Loucy (cell line): Measurements from ENCODE around the gene TMEM190.

Source experiments
- H2AFZ ChIP-seq: fragments of 200-600 bp; sonication (generic); 2 replicates; pipeline ENCODE4 v1.6.0; 2016; ENCODE audit warnings: antibody characterized with exemption, mild to moderate bottlenecking, low read length, moderate library complexity
- H3F3A ChIP-seq: fragments of 200-600 bp; 2 replicates; pipeline ENCODE4 v1.6.0; 2016; ENCODE audit warnings: antibody characterized with exemption, low read depth, mild to moderate bottlenecking
- H3K27me3 ChIP-seq: fragments of 200-600 bp; sonication (generic); 2 replicates; pipeline ENCODE4 v1.6.1; 2014; ENCODE audit warnings: low read length, mild to moderate bottlenecking; ENCODE audit not compliant: insufficient read depth, poor library complexity, severe bottlenecking
- H3K36me3 ChIP-seq: fragments of 200-600 bp; sonication (generic); 2 replicates; pipeline ENCODE4 v1.6.1; 2016; ENCODE audit warnings: low read length; ENCODE audit not compliant: insufficient read depth
- H3K4me1 ChIP-seq: fragments of 200-600 bp; sonication (generic); 2 replicates; pipeline ENCODE4 v1.5.1; 2014; ENCODE audit warnings: low read length, mild to moderate bottlenecking; ENCODE audit not compliant: insufficient read depth, poor library complexity, severe bottlenecking
- H3K4me2 ChIP-seq: fragments of 200-600 bp; sonication (generic); 2 replicates; pipeline ENCODE4 v1.6.0; 2014; ENCODE audit warnings: antibody characterized with exemption, low read length, low read depth, mild to moderate bottlenecking; ENCODE audit not compliant: poor library complexity, severe bottlenecking
- H3K4me3 ChIP-seq: fragments of 200-600 bp; sonication (generic); 2 replicates; pipeline ENCODE4 v1.5.1; 2014; ENCODE audit warnings: low read length, mild to moderate bottlenecking, mixed read lengths; ENCODE audit not compliant: poor library complexity, severe bottlenecking
- H3K79me2 ChIP-seq: fragments of 200-600 bp; sonication (generic); 2 replicates; pipeline ENCODE4 v1.6.1; 2014; ENCODE audit warnings: low read length; ENCODE audit not compliant: insufficient read depth
- H3K9ac ChIP-seq: fragments of 200-600 bp; sonication (generic); 2 replicates; pipeline ENCODE4 v1.6.0; 2014; ENCODE audit warnings: mild to moderate bottlenecking, low read depth, low read length, moderate library complexity; ENCODE audit not compliant: poor library complexity, severe bottlenecking
- H3K9me2 ChIP-seq: fragments of 200-600 bp; sonication (generic); replicated peaks from 2 replicates; pipeline ENCODE4 v1.6.1; 2016; ENCODE audit warnings: low read depth, low read length, mixed read lengths
- H3K9me3 ChIP-seq: fragments of 200-600 bp; sonication (generic); 2 replicates; pipeline ENCODE4 v1.6.1; 2014; ENCODE audit warnings: mild to moderate bottlenecking, antibody characterized with exemption, low read length, low read depth; ENCODE audit not compliant: insufficient read depth
- H4K20me1 ChIP-seq: fragments of 200-600 bp; sonication (generic); 2 replicates; pipeline ENCODE4 v1.6.0; 2014; ENCODE audit warnings: antibody characterized with exemption, low read length, mild to moderate bottlenecking; ENCODE audit not compliant: insufficient read depth, poor library complexity, severe bottlenecking
- EZH2phosphoT487 ChIP-seq: fragments of 200-600 bp; IDR thresholded peaks from 2 replicates; pipeline ENCODE4 v1.6.1; 2018; ENCODE audit warnings: antibody characterized with exemption, mild to moderate bottlenecking, moderate library complexity, borderline replicate concordance
- TF ChIP-seq, protein P1 (sequence below): fragments of 200-600 bp; sonication (generic); conservative IDR thresholded peaks from 2 replicates; pipeline ENCODE4 v1.5.1; 2014; ENCODE audit warnings: mild to moderate bottlenecking, antibody characterized with exemption, low read length

The TMEM190 gene

DNA sequence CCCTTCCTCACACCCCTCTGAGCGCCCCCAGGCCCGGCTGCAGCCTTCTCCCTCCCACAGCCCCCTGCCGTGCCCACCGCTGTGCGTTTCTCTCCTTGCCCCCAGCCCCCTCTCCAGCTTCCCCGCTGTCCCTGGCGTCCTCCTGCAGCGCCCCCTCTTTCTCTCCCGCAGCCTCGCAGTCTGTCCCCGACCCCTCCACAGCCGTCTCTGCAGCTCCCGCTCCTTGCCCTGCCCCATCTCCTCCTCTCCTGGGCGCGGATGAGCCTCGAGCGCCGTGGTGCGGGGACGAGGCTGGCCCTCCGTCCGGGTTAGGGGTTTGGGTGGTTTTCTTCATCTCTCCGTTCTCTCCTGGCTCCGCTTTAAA is 35.9 kb upstream of the TMEM190 start:
- H3K79me2 ChIP-seq = peaks cover 29% of the 10 kb centered on the region
- H3F3A ChIP-seq = no peaks in the 10 kb centered on the region
- peak overlapping the region; percentile 95 for H3K4me2 ChIP-seq
- H3K9me3 ChIP-seq = no peaks in the 10 kb centered on the region
- H3K4me1 ChIP-seq = peaks cover 29% of the 10 kb centered on the region
- H3K4me3 ChIP-seq = peak overlapping the region; percentile 99
- no peaks in the 10 kb centered on the region for H3K27me3 ChIP-seq
- no peaks in the 10 kb centered on the region for H3K9me2 ChIP-seq
- TF ChIP-seq, protein P1, sequence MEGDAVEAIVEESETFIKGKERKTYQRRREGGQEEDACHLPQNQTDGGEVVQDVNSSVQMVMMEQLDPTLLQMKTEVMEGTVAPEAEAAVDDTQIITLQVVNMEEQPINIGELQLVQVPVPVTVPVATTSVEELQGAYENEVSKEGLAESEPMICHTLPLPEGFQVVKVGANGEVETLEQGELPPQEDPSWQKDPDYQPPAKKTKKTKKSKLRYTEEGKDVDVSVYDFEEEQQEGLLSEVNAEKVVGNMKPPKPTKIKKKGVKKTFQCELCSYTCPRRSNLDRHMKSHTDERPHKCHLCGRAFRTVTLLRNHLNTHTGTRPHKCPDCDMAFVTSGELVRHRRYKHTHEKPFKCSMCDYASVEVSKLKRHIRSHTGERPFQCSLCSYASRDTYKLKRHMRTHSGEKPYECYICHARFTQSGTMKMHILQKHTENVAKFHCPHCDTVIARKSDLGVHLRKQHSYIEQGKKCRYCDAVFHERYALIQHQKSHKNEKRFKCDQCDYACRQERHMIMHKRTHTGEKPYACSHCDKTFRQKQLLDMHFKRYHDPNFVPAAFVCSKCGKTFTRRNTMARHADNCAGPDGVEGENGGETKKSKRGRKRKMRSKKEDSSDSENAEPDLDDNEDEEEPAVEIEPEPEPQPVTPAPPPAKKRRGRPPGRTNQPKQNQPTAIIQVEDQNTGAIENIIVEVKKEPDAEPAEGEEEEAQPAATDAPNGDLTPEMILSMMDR = peak; percentile 53
- no peak for TF ChIP-seq EZH2phosphoT487
- H2AFZ ChIP-seq = no peak overlapping the region
- no peaks in the 10 kb centered on the region for H3K36me3 ChIP-seq
- peaks cover 25% of the 10 kb centered on the region for H4K20me1 ChIP-seq
- H3K9ac ChIP-seq = peak overlapping the region; percentile 99

DNA sequence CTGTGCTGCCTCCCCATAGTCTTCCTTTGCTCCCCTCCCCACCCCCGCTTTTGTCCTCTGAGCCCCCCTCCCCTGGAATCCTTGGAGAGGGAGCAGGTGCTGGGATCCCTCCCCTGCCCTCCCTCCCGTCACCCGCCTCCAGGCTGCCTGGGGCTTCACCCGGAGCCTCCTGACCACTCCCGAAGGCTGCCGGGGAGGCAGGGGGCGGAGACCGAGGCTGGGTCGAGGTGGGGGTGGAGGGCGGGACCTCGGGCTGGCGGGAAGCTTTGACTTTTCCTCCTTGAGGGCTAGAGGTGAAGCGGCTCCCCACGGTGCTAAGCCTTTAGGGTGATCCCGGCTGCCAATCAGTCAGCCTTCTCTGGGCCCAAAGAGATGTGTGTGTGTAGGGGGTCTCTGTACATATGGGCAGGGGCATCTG is 35.4 kb upstream of the TMEM190 start:
- Histone ChIP-seq H3K9ac (peak overlapping the region; percentile 99), H3K4me1 (peaks cover 29% of the 10 kb centered on the region), H4K20me1 (peaks cover 25% of the 10 kb centered on the region), H3K4me2 (peak overlapping the region; percentile 95), H3F3A (no peaks in the 10 kb centered on the region), H3K27me3 (no peaks in the 10 kb centered on the region), H3K79me2 (peaks cover 29% of the 10 kb centered on the region), H3K9me3 (no peaks in the 10 kb centered on the region), H2AFZ (no peak overlapping the region), H3K4me3 (peak overlapping the region; percentile 99), H3K9me2 (no peaks in the 10 kb centered on the region), H3K36me3 (no peaks in the 10 kb centered on the region)
- no peak for TF ChIP-seq EZH2phosphoT487
- TF ChIP-seq, protein P1 = no peak

DNA sequence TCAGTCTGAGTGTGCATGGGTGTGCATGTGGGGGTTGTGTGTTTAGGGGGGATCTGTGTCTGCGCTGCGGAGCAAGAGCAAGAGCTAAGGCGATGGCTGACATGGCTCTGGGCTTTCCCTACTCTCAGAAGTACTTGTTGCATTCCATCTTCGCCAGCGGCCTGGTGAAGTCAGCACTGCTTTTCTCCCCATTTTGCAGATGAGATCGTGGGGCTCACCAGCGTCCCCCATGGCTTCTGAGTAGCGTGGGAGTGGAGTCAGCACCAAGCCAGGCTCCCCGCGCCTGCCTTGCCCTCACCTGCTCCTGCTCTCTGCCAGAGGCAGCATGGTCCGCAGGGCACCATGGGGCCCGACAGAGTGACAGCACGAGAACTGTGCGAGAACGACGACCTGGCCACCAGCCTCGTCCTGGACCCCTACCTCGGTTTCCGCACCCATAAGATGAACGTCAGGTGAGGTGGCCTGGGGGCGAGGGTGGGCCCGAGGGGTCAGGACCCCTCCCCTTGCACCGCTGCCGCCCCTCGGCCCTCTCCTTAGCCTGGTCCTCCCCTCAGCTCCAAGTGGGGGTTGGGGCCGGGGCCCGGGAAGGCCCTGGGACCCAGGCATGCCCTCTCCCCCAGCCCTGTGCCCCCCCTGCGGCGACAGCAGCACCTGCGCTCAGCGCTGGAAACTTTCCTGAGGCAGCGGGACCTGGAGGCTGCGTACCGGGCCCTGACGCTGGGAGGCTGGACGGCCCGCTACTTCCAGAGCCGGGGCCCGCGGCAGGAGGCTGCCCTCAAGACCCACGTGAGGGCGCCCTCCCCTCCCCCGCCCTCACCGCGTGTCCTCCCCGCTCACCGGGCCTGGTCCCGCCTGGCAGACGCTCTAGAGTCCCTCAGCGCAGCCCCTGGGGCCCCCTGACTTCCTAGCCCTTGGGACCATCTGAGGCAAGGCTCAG is 34.8 kb upstream of the TMEM190 start:
- peaks cover 29% of the 10 kb centered on the region for H3K79me2 ChIP-seq
- H3K9me2 ChIP-seq = no peaks in the 10 kb centered on the region
- peaks cover 25% of the 10 kb centered on the region for H4K20me1 ChIP-seq
- H3K4me2 ChIP-seq = peak overlapping the region; percentile 95
- H3K9ac ChIP-seq = peak overlapping the region; percentile 99
- no peaks in the 10 kb centered on the region for H3K27me3 ChIP-seq
- peaks cover 29% of the 10 kb centered on the region for H3K4me1 ChIP-seq
- no peak for TF ChIP-seq EZH2phosphoT487
- TF ChIP-seq, protein P1 = no peak
- H2AFZ ChIP-seq = no peak overlapping the region
- H3F3A ChIP-seq = no peaks in the 10 kb centered on the region
- no peaks in the 10 kb centered on the region for H3K36me3 ChIP-seq
- H3K9me3 ChIP-seq = no peaks in the 10 kb centered on the region
- peak overlapping the region; percentile 99 for H3K4me3 ChIP-seq
